Esophagus squamous epithelium (tissue), 4 donors: ENCODE measurements around the gene CCDC88C.

Source experiments
- CTCF ChIP-seq, 6 experiments: fragments of 450-650 bp in 4 of 6; fragments of 200-600 bp in 2 of 6; sonication (generic) in 2 of 6; IDR thresholded peaks; one replicate each; pipeline ENCODE4 v1.5.1; 2016 to 2019; ENCODE audit warnings: antibody characterized with exemption in 6 of 6, mild to moderate bottlenecking in 4 of 6, moderate library complexity in 4 of 6
- POLR2A ChIP-seq, 4 donors: fragments of 450-650 bp; IDR thresholded peaks; one replicate each; pipeline ENCODE4 v1.6.1; 2017; ENCODE audit warnings: antibody characterized with exemption in 4 of 4, mild to moderate bottlenecking in 4 of 4, moderate library complexity in 3 of 4

GRCh38 chr14:91303091-91303923 is 114.3 kb downstream of the CCDC88C start:
- TF ChIP-seq CTCF (IDR thresholded peaks at IDR 0.05) = no peak
- TF ChIP-seq POLR2A (IDR thresholded peaks at IDR 0.05) = no peak
